GM18511 (cell line): ENCODE data around the gene BICC1.
"Not testable (repeated sequence)": the region's sequence is repeated elsewhere in the genome, so short reads cannot be mapped to it uniquely, and the experiment has no call there.

ENCODE experiments used
- ATAC-seq: cut with Tn5 transposase; IDR thresholded peaks from one replicate; pipeline ENCODE4 v1.9.1; 2021; ENCODE audit warnings: mild to moderate bottlenecking, moderate library complexity; ENCODE audit not compliant: unreplicated experiment

Gene BICC1

GRCh38 chr10:58597211-58597610, 84.5 kb downstream of the BICC1 start:
- ATAC-seq = not testable (repeated sequence)

- ATAC-seq = no peak
These were observed 87.4 kb downstream of the BICC1 start for GRCh38 chr10:58599927-58600553.

- ATAC-seq = no peak
These were observed 95.7 kb downstream of the BICC1 start for GRCh38 chr10:58608351-58608750.

- no peak for ATAC-seq
These were observed 96.3 kb downstream of the BICC1 start for GRCh38 chr10:58608826-58609531.

- no peak for ATAC-seq
These were observed 97.0 kb downstream of the BICC1 start for GRCh38 chr10:58609532-58610150.

GRCh38 chr10:58615237-58615935, 102.7 kb downstream of the BICC1 start:
- ATAC-seq = no peak

GRCh38 chr10:58618158-58618676, 105.5 kb downstream of the BICC1 start:
- no peak for ATAC-seq

GRCh38 chr10:58621379-58622077, 108.9 kb downstream of the BICC1 start:
- ATAC-seq = no peak

GRCh38 chr10:58622246-58622645, 109.6 kb downstream of the BICC1 start:
- ATAC-seq = no peak

GRCh38 chr10:58625070-58625469, 112.4 kb downstream of the BICC1 start:
- no peak for ATAC-seq

GRCh38 chr10:58627392-58627791, 114.7 kb downstream of the BICC1 start:
- no peak for ATAC-seq

- ATAC-seq = no peak
These were observed 119.0 kb downstream of the BICC1 start for GRCh38 chr10:58631715-58632114.

- no peak for ATAC-seq
These were observed 119.5 kb downstream of the BICC1 start for GRCh38 chr10:58632216-58632615.

GRCh38 chr10:58637352-58637751, 124.7 kb downstream of the BICC1 start:
- ATAC-seq = no peak

GRCh38 chr10:58638388-58638787, 125.7 kb downstream of the BICC1 start:
- ATAC-seq = no peak

GRCh38 chr10:58641095-58641531, 128.4 kb downstream of the BICC1 start:
- ATAC-seq = no peak

- no peak for ATAC-seq
These were observed 129.0 kb downstream of the BICC1 start for GRCh38 chr10:58641708-58642107.

GRCh38 chr10:58642283-58642682, 129.6 kb downstream of the BICC1 start:
- no peak for ATAC-seq

GRCh38 chr10:58642916-58643428, 130.3 kb downstream of the BICC1 start:
- ATAC-seq = no peak

- no peak for ATAC-seq
These were observed 131.6 kb downstream of the BICC1 start for GRCh38 chr10:58644311-58644710.
